Sigmoid colon (tissue), 4 donors: ENCODE results near the gene CHADL.

Experiments
- EP300 ChIP-seq, 4 donors: sonication (generic); formaldehyde crosslinking; IDR thresholded peaks; one replicate each; pipeline ENCODE4 v1.6.1; 2017; ENCODE audit warnings: antibody characterized with exemption in 4 of 4
- TF ChIP-seq, protein P1 (sequence below), 4 experiments: fragments of 450-650 bp in 3 of 4; fragments of 200-600 bp in 1 of 4; IDR thresholded peaks; one replicate each; pipeline ENCODE4 v1.5.1; 2016 to 2019; ENCODE audit warnings: antibody characterized with exemption in 4 of 4, mild to moderate bottlenecking in 3 of 4, moderate library complexity in 2 of 4

DNA sequence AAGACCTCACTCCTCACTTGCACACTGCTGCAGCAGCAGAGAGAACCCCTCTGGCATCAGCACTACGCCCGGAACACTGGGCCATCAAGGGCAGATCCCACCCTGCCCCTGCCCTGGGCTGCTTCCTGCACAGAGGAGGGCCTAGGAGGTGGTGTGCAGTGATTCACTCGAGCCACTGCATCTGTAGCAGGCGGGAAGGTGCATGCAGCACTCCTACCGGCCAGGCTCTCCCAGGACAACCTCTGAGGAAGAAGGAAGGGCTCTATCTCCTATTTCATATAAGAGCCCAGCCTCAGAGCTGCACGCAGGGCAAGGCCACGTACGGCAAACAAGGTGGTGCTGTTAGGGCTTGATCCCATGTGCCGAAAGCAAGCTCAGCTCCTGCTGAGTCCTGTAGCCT, 31.1 kb upstream of the CHADL start:
- TF ChIP-seq, protein P1, sequence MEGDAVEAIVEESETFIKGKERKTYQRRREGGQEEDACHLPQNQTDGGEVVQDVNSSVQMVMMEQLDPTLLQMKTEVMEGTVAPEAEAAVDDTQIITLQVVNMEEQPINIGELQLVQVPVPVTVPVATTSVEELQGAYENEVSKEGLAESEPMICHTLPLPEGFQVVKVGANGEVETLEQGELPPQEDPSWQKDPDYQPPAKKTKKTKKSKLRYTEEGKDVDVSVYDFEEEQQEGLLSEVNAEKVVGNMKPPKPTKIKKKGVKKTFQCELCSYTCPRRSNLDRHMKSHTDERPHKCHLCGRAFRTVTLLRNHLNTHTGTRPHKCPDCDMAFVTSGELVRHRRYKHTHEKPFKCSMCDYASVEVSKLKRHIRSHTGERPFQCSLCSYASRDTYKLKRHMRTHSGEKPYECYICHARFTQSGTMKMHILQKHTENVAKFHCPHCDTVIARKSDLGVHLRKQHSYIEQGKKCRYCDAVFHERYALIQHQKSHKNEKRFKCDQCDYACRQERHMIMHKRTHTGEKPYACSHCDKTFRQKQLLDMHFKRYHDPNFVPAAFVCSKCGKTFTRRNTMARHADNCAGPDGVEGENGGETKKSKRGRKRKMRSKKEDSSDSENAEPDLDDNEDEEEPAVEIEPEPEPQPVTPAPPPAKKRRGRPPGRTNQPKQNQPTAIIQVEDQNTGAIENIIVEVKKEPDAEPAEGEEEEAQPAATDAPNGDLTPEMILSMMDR (IDR thresholded peaks at IDR 0.05) = no peak
- TF ChIP-seq EP300 (IDR thresholded peaks at IDR 0.05) = no peak
